Breast epithelium (tissue), 3 donors: ENCODE results near the gene RASA3.

Experiments used
- CTCF ChIP-seq, 3 donors: fragments of 450-650 bp; IDR thresholded peaks; one replicate each; pipeline ENCODE4 v1.5.1; 2016 to 2017; ENCODE audit warnings: antibody characterized with exemption in 3 of 3, mild to moderate bottlenecking in 3 of 3, moderate library complexity in 3 of 3
- POLR2A ChIP-seq: fragments of 450-650 bp; IDR thresholded peaks from one replicate; pipeline ENCODE4 v1.6.1; 2016; ENCODE audit warnings: antibody characterized with exemption, mild to moderate bottlenecking, moderate library complexity

GRCh38 chr13:113977976-113978375, 154.4 kb downstream of the RASA3 start:
- TF ChIP-seq POLR2A = no peak
- TF ChIP-seq CTCF (IDR thresholded peaks at IDR 0.05) = no peak
